GM13976 (cell line): Measurements from ENCODE around the gene DNAI2.
A peak's percentile ranks its signal among the peaks of the same experiment; 100 is the strongest.

Source experiments
- DNase-seq: peaks from one replicate; pipeline ENCODE4 v3.0.0; 2012; ENCODE audit warnings: low spot score
- CTCF ChIP-seq: IDR thresholded peaks from 2 replicates; pipeline ENCODE4 v1.5.1; 2012; ENCODE audit warnings: borderline replicate concordance, mild to moderate bottlenecking; ENCODE audit not compliant: insufficient read depth; ENCODE audit errors: extremely low read depth, missing control alignments, control extremely low read depth
- in situ Hi-C: fragments of 300-500 bp; cut with MboI; formaldehyde crosslinking; loops from one replicate; pipeline ENCODE4 v1.12.0; 2022; ENCODE audit warnings: low sequenced_read_pairs, mixed read lengths, inconsistent platforms; ENCODE audit not compliant: unreplicated experiment

DNAI2 gene

GRCh38 chr17:74295625-74296547, 21.9 kb downstream of the DNAI2 start:
- in situ Hi-C loops: loop anchor here (10.0 kb wide), 1 partner anchor 69 kb away; the partner anchor contains the start of genes BTBD17 and GPR142
- DNase-seq: no peak
- TF ChIP-seq CTCF: no peak

- in situ Hi-C loops: loop anchor here (10.0 kb wide), 1 partner anchor 68 kb away; the partner anchor contains the start of genes BTBD17 and GPR142
- peak; percentile 41 for TF ChIP-seq CTCF
- DNase-seq: no peak
Measured at GRCh38 chr17:74296548-74296936, 22.5 kb downstream of the DNAI2 start.

- TF ChIP-seq CTCF: no peak
- in situ Hi-C loops: loop anchor here (10.0 kb wide), 1 partner anchor 67 kb away; the partner anchor contains the start of genes BTBD17 and GPR142
- DNase-seq: no peak
Measured at GRCh38 chr17:74297941-74298340, 23.9 kb downstream of the DNAI2 start.

GRCh38 chr17:74298778-74299177, 24.7 kb downstream of the DNAI2 start:
- no peak for DNase-seq
- in situ Hi-C loops: loop anchor here (10.0 kb wide), 1 partner anchor 66 kb away; the partner anchor contains the start of genes BTBD17 and GPR142
- no peak for TF ChIP-seq CTCF

- in situ Hi-C loops: loop anchor here (10.0 kb wide), 1 partner anchor 65 kb away; the partner anchor contains the start of genes BTBD17 and GPR142
- DNase-seq: no peak
- no peak for TF ChIP-seq CTCF
Measured at GRCh38 chr17:74299226-74300009, 25.4 kb downstream of the DNAI2 start.

- no peak for TF ChIP-seq CTCF
- DNase-seq: no peak
- in situ Hi-C loops: no loop called here
Measured at GRCh38 chr17:74303305-74303704, 29.3 kb downstream of the DNAI2 start.
